Measurements from ENCODE around the gene SLC22A15.
A peak's percentile ranks its signal among the peaks of the same experiment; 100 is the strongest.
"Not testable (repeated sequence)": the region's sequence is repeated elsewhere in the genome, so short reads cannot be mapped to it uniquely, and the experiment has no call there.

SLC22A15 gene

DNA sequence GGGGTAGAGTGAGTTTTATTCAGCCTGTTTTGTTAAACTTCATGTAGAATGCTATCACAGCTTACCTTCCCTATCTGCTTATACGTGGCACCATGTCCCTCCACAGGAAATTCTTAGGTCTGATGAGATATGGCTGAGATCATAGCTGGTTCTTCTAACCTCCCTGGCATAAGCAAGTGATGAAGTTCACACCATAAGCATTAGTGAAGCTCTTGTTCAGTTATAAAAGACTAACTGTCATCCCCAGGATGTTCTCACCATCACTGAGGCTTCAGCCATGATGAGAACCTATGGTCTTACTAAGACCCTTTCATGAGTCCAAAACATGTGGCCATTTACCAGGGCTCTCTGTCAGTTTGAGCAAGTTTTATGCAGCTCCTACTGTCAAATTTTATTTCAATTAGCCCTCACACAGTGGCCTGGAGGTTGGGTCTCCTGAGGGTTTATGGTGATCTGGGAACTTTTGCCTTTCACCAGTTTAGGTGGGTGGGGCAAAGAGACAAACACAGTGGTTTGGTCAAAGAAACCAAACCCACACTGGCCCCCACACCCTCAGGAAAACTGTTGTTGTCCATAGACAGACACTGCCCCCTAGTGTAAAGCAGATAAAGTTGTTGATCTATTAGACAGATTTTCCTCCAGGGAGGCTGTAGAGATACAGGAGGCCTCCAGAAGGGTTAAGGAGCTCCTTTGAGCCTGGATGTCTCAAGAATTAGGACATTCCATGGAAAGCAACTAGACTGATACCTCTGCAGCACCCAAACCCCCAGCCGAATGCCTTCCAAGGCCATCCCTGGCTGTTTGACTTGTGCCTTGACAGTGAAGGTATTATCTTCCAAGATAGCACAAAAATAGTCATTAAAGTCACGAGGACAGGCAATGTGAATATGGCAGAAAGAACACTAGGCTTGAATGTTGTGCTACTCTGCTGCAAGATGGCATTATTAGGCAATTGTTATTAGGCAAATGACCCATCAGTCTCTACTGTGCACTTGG is 5.0 kb downstream of the SLC22A15 start:
- peak; percentile 13 to 69 (median 58) for DNase-seq

DNA sequence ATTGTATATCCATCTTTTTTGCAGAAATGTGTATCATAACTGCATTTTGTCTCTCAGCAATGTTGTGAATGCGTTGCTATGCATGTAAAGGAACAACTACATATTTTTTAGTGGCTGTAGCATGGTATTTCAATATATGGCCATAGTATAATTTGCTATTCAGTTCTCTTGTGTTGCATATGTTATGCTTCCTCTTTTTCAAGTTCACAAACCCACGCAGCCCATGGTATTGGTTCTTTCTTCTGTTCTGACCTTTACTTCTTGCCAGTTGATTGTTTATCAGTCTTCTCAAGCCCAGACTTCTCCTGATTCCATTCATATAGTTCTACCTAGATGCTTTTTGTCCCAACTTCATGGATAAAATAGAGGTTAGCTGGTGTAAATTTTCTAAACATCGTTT is 6.1 kb downstream of the SLC22A15 start:
- DNase-seq = peak; percentile 69 to 84 (median 78)

DNA sequence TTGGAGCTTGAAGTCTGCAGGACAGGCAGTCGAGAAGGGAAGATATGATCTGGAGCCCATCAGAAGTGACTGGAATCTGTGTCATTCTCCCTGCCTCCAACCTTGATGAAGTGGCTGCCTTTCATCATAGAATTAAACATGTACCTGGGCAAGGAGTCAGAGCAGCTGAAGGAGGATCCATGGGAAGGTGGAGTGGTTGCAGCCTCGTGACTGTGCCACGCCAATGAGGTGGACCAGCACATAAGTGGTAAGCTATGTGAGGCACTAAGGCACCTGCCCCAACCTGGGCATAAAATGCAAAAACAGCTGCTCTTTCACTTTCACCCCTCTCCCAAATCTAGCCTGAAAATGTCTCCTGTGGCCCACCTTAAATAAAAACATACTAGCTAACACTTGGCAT is 7.3 kb downstream of the SLC22A15 start:
- no peak for DNase-seq

DNA sequence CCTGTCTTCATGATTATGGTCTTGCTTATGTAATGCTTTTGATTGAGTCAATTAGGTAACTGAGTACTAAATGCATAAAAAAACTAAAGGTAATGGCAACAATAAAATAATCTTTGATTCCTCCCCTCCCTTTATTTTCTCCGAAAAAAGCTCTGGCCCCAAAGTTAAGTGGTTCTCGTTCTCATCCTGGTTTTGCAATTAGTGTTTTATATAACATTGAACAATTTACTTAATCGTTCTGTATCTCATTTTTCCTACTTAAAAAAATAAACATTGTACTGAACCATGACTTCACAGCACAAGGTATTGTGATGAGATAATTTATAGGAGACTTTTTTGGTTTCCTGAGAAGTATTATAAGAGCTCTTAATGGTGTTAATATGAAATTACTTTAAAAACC is 11.3 kb downstream of the SLC22A15 start:
- no peak for DNase-seq

DNA sequence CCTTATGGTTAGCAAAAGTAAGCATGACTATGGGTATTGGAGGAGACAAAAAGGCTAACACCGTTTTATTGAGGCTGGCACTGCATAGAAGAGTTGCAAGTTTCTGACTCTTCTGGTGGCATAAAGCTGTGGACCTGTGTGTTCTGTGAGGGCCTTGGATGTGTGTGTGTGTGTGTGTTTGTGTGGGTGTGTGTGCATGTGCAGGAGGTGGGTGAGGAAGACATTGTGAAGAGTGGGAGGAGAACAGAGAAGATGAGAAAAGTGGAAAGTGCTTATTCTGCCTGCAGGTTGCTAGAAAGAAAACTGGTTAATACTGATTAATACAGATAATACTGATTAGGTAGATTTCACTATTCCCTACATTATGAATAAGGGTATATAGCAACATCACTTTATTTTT is 12.6 kb downstream of the SLC22A15 start:
- DNase-seq = peak in 1 of 4 experiments; percentile 7

DNA sequence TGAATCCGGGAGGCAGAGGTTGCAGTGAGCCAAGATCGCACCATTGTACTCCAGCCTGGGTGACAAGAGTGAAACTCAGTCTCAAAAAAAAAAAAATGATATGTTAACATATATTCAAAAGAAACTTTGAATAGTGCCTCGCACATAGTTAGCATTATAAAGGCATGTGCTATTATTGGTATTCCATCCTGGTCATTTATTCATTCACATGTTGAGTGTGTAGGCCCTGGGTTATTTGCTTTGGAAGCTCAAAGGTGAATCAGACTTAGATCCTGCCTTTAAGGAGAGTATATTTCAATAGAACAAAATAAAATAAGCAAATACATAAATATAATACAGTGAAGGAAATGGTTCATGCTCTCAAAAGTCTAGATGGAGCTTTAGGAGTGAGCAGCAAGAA is 13.4 kb downstream of the SLC22A15 start:
- DNase-seq = no peak

DNA sequence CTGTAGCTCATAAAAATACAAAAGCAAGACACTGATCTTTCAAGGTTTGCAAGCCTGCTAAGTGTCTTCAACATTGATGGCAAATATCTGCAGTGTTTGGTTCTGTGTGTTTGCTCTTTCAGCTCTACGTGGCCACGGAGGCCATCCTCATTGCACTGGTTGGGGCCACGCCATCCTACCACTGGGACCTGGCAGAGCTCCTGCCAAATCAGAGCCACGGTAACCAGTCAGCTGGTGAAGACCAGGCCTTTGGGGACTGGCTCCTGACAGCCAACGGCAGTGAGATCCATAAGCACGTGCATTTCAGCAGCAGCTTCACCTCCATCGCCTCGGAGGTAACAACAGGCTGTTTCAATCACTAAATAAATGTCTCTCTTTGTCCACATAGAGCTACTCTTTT is 15.6 kb downstream of the SLC22A15 start:
- DNase-seq = no peak

DNA sequence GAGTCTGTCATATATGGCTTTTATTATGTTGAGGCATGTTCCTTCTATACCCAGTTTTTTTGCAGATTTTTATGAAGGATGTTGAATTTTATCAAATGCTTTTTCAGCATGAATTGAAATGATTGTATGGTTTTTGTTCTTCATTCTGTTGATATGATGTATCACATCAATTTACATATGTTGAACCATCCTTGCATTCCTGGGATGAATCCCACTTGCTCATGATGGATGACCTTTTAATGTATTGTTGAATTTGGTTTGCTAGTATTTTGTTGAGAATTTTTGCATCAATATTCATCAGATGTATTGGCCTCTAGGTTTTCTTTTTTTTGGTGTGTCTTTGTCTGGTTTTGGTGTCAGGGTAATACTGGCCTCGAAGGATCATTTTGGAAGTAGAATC is 21.6 kb downstream of the SLC22A15 start:
- DNase-seq = not testable (repeated sequence)

DNA sequence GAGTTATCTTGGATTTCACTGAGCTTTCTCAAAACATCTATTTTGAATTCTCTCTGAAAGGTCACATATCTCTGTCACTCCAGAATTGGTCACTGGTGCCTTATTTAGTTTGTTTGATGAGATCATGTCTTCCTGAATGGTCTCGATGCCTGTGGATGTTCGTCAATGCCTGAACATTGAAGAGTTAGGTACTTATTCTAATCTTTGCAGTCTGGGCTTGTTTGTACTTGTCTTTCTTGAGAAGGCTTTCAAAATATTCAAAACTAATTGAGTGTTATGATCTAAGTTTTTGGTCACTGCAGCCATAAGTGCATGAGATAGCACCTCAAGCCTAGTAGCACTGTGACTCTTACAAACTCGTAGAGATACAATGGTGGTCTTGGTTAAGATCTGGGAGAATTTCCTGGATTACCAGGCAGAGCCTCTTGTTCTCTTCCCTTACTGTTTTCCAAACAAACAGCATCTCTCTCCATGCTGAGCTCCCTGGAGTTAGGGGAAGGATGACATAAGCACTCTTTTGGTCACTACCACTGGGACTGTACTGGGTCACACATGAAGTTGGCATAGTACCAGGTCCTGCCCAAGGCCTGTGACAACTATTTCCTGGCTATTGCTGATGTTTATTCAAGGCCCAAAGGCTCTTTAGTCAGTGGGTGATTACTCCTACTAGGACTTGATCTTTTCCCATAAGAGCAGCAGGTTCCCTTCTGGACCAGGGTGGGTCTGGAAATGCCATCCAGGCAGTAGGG is 25.6 kb downstream of the SLC22A15 start:
- DNase-seq = peak; percentile 28 to 56 (median 36)

DNA sequence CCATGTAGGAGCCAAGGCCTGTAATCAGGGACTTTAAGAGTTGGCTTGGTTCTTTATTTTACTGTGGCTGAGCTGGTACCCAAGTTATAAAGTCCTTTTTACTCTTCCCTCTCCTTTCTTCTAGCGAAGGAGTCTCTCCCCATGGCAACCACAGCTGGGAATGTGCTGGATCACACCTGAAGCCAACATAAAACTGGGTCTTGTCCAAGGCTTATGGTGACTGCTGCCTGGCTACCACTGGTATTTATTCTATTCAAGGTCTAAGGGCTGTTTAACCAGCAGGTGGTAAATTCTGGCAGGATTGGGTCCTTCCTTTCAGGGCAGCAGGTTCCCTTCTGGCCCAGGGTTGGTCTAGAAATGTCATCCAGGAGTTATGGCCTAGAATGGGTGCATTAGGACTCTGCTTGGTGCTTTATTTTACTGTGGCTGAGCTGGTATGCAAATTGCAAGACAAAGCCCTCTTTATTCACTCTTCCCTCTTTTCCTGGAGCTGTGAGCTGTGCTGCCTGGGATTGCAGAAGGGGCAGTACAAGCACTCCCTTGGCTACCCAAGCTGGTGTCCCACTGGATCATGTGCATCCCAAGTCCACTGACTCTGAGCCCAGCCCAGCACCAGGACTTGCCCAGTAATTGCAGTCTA is 26.6 kb downstream of the SLC22A15 start:
- DNase-seq = no peak

DNA sequence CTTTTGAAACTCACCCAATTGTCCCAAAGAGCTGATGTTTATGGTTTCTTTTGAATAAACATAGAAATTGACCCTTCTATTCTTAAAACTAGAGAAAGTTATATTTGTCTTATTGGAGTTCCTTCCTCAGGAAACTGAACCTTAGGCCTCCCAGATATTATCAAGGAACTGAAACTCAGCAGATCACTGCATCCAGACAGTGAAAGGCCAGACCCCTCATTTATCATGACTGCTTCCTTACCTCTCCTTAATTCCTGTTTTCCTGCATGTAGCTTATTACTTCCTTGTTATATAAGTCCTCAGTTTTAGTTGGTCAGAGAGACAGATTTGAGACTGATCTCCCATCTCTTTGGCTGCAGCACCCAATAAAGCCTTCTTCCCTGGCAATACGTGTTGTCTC is 27.5 kb downstream of the SLC22A15 start:
- peak in 3 of 4 experiments; percentile 18 to 57 (median 45) for DNase-seq

DNA sequence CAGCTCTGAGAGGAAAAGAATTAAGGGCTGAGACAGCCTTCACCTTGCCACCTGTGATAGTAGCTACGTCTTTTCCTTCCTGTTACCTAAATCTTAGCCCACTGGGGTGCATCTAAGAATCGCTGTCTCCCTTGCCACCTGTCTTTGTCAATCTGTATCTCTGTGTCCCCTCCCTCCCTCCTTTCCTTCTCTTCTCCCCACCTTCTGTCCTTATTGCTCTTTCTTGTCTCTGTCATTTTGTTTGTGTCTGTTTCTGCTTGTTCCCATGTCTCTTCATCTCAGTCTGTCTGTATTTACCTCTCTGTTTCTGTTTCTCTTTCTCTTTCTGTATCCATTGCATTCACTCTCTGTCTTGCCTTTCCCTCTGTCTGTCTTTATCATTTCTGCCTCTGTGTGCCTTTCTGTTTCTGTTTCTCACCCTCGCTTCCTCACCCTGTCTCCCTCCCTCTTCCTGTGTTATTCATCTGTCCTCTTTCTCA is 30.2 kb downstream of the SLC22A15 start:
- no peak for DNase-seq

DNA sequence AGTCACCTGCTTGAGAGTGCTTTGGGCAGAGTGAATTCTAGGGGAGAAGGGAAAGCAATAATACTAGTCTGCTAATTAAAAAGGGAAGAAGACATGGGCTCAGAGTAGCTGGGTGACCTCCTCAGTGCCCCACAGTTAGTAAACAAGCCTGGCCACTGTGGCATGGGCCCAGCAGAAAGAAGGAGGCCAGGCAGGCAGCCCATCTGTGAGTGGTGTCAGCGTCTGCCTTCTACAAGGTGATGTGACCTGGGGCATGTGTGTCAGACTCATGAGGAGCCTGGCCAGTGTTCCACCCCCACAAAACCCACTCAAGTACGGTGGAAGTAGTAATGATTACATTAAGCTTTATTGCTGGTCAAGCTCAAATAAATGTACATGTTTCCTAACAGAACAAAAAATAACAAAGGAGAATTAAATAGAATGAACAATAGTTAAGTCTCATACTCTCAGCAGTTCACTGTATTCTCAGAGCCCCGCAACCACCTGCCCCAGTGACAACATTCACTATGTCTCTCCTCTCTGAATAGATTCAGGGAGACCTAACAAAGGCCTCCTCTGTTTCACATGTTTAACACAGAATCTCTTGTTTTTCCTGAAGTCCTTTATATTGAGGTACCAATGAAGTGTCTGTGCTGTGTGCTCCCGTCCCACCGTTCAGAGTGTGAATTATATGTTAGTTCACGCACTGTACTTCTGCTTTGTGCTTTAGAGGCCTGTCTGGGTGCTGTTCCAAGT is 32.5 kb downstream of the SLC22A15 start:
- DNase-seq = no peak

DNA sequence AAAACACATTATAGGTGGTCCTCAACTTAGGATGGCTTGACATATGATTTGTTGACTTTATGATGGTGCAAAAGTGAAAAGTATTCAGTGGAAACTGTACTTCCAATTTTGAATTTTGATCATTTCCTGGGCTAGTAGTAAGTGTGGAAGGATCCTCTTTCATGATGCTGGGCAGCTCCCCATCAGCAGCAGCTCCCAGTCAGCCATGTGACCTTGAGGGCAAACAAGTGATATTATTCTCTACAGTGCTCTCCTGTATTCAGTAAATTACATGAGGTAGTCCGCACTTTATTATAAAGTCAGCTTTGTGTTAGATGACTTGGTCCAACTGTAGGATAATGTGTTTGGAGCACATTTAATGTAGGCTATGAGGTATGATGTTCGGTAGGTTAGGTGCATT is 36.4 kb downstream of the SLC22A15 start:
- no peak for DNase-seq

DNA sequence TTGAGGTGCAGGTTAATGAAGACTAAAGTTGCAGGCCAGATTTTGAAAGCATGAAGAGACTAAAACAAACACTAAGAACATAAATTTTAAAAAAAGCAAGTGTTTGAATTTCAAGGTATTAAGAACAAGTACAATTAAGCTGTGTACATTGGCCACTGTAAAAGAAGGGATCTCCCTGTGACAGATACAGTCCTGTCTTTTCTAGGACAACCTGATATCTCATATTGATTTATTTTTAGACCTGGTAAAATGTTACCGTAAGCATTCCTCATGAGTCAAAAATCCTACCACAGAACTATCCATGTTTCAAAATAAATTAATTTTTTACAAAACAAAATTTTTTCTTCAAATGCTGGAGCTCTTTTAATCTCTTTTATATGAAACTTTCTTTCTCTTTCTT is 39.4 kb downstream of the SLC22A15 start:
- no peak for DNase-seq

DNA sequence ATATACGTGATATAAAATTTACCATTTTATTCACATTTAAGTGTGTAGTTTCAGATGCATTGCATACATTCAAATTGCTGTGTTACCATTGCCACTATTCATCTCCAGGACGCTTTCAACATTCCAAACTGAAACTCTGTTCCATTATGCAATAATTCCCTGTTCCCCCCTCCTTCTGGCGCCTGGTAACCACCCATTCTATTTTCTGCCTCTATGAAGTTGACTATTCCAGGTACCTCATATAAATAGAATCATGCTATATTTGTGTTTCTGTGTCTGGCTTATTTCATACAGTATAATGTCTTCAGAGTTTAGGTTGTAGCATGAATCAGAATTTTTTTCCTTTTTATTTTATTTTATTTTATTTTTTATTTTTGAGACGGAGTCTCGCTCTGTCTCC is 41.7 kb downstream of the SLC22A15 start:
- no peak for DNase-seq

DNA sequence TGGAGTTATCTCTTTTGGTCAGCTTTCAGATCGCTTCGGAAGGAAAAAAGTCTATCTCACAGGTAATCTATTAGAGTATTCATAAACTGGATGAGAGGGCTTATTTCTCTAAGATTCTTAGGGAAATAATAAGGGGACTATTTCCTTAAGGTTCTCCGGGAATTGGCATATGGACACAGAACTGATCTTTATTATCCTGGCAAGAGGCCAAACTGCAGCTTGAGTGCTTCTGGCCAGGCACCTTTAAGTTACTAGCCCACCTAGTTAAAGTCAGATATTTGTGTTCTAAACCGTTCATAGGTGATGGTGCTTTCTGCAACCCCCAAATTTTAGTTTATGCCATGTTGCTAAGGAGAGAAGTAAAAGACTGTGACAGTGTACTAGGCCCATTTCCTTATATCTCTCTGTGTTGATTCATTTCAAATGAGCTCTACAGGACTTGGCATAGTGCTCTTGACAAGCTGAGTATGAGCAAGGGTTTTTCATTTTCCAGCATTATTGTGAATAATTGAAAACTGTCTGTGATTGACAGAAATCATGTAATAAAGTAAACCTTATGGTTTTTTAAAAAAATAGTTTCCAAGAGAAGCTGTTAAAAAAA is 43.4 kb downstream of the SLC22A15 start:
- no peak for DNase-seq

DNA sequence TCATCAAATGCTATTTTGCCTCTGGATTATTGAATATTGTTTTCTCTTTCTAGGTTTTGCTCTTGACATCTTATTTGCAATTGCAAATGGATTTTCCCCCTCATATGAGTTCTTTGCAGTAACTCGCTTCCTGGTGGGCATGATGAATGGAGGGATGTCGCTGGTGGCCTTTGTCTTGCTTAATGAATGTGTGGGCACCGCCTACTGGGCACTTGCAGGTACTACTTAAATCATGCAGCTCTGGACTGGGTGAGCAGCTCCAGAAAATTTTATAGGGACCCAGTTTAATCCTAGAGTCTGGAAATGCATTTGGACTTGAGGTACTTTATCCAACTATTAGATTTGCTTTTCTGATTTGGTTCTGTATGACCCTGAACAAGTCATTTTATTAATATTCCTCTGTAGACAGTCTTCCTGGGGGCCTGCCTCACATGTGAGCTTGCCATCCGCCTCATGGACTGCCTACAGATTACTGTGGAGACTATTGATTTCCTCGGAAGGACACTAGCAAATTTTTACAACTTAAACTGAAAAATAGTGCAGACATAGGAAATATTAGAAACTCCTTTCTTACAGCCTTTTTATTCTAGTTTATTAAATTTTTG is 44.5 kb downstream of the SLC22A15 start:
- peak; percentile 62 to 77 (median 72) for DNase-seq

DNA sequence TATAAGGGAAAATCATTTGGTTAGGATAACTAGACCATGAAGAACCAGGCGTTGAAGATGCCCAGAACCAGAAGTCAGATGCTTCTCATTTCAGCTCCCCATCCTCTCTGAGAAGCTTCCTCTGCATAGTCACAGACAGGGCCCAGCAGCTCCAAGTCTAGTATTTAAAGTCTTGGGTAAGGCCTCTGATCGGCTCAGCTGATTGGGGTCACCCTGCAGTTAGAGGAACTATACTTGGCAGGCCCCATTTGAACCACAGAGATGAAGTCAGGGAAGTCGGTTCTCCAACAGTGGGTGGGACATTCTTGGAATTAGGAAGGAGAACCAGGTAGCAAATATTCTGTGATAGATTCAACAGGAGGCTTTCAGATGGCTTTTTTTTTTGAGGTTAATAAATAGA is 48.3 kb downstream of the SLC22A15 start:
- peak; percentile 38 to 59 (median 50) for DNase-seq

DNA sequence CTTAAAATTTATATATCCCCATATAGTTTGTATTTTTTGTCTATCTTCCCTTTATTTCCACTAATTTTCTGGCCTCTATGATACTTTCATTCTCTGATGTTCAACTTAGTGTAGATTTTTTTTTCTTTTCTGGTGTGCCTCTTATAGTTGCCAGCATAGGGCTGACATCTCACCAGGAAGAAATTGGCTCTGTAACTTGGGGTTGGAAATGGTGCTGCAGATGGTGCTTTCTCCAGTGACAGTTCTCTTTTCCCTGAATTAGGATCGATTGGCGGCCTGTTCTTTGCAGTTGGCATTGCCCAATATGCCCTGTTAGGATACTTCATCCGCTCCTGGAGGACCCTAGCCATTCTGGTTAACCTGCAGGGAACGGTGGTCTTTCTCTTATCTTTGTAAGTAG is 50.3 kb downstream of the SLC22A15 start:
- no peak for DNase-seq

DNA sequence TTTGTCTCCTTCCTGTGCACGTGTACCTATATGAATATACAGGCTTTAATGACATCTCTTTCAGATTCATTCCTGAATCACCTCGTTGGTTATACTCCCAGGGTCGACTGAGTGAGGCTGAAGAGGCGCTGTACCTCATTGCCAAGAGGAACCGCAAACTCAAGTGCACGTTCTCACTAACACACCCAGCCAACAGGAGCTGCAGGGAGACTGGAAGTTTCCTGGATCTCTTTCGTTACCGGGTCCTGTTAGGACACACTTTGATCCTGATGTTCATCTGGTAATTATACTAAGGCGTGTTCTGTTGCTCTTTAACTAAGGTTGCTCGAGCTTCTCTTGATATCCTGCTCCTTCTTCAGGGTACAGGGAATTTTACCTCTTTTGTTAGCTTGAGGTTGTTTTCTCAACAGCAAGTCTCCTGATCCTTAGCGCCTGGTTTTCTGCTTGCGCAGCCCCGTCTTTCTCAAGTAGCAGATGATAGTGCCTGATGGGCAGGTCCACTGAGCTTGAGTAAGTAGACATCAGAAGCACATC is 55.1 kb downstream of the SLC22A15 start:
- DNase-seq = no peak

All from suppressor macrophage (primary cell).